ENCODE results near the gene OPCML. TPM values are rescaled to one million over a fixed set of nuclear protein-coding genes. Genes with fewer than 3 reads are reported as not detected.

The OPCML gene
- total and polyA plus RNA-seq, 2 of the 13 experiments (the other 11 are each of a cell fraction or from before 2014, with no cell fraction given), result not detected

- TF ChIP-seq ZBTB49 (CRISPR knock-in tag; IDR thresholded peaks at IDR 0.05; ENCODE audit: borderline replicate concordance), result no peak
- TF ChIP-seq ZNF567 (CRISPR knock-in tag; IDR thresholded peaks at IDR 0.05; ENCODE audit: borderline replicate concordance), result no peak
- no peak for TF ChIP-seq ZNF3 (CRISPR knock-in tag; IDR thresholded peaks at IDR 0.05)
- no peak for TF ChIP-seq ZNF879 (CRISPR knock-in tag; IDR thresholded peaks at IDR 0.05)
- no peak for TF ChIP-seq ZIK1 (CRISPR knock-in tag; IDR thresholded peaks at IDR 0.05; ENCODE audit: borderline replicate concordance, low read depth)
- TF ChIP-seq BATF2 (CRISPR knock-in tag; IDR thresholded peaks at IDR 0.05), result no peak
- no peak for TF ChIP-seq SMAD1 (CRISPR knock-in tag; IDR thresholded peaks at IDR 0.05; ENCODE audit: borderline replicate concordance, low read depth)
- TF ChIP-seq FOXK2 (IDR thresholded peaks at IDR 0.05), result no peak
- TF ChIP-seq ZNF678 (CRISPR knock-in tag; IDR thresholded peaks at IDR 0.05), result no peak
- no peak for TF ChIP-seq SRF (IDR thresholded peaks at IDR 0.05; ENCODE audit: low read depth, low read length)
Measured at GRCh38 chr11:132447761-132448160, 1084.5 kb downstream of the OPCML start (continued).

- Histone ChIP-seq H3K9ac (ENCODE audit: insufficient read depth, low read depth, low read length) (no peak overlapping the region), H3K9me3 (ENCODE audit: low read length) (peaks cover 56% of the 10 kb centered on the region), H3K36me3 (replicated peaks in 1 of 2; ENCODE audit: control insufficient read depth in 1 of 2, insufficient read depth in 2 of 2, low read length in 2 of 2) (no peaks in the 10 kb centered on the region), H3K4me3 (replicated peaks in 1 of 3; ENCODE audit: insufficient read depth in 1 of 3, low read depth in 2 of 3, low read length in 3 of 3) (no peak overlapping the region), H3K27me3 (ENCODE audit: control insufficient read depth in 1 of 2, insufficient read depth in 2 of 2, low read length in 2 of 2) (no peaks in the 10 kb centered on the region), H3K27ac (ENCODE audit: extremely low read length, insufficient read depth, low read length) (no peak overlapping the region), H4K20me1 (ENCODE audit: insufficient read depth, low read length) (no peaks in the 10 kb centered on the region), H3K4me2 (ENCODE audit: low read depth, low read length) (no peak overlapping the region), H3K4me1 (ENCODE audit: insufficient read depth, low read length) (no peaks in the 10 kb centered on the region), H2AFZ (ENCODE audit: low read length) (no peak overlapping the region), H3K79me2 (ENCODE audit: insufficient read depth, low read length) (no peaks in the 10 kb centered on the region)
- no peak for FAIRE-seq
- POLR2A ChIA-PET, result no interaction called here
- intact Hi-C loops (cut with micrococcal nuclease; ENCODE audit: unreplicated experiment) (no loop called here), in situ Hi-C loops (cut with HindIII; ENCODE audit: extremely low pct_ligation_motif_present, low pct_unique_long_range_greater_than_20kb) (no loop called here)
- CTCF ChIA-PET (ENCODE audit: low intra/inter-chr PET ratio, low total read pairs), result no interaction called here
- no peak for TF ChIP-seq ZNF746 (CRISPR knock-in tag; IDR thresholded peaks at IDR 0.05)
- TF ChIP-seq ZNF547 (CRISPR knock-in tag; IDR thresholded peaks at IDR 0.05), result no peak
- TF ChIP-seq ZNF776 (CRISPR knock-in tag; IDR thresholded peaks at IDR 0.05), result no peak
- TF ChIP-seq MZF1 (CRISPR knock-in tag; IDR thresholded peaks at IDR 0.05; ENCODE audit: borderline replicate concordance), result no peak
- TF ChIP-seq GATA4 (IDR thresholded peaks at IDR 0.05; ENCODE audit: borderline replicate concordance, low read depth), result no peak
- DNase-seq (ENCODE audit: low spot score), result no peak
- 0% methylated on average over 1 of the region's 1 CpG for WGBS (ENCODE audit: low lambda C conversion rate)
- BruUV-seq (replicated peaks), result no TSS peak
- no peak for ATAC-seq
Measured at GRCh38 chr11:132445859-132446291, 1086.4 kb downstream of the OPCML start.

Measured in HepG2 (cell line).